SW480 (cell line): ENCODE measurements around the gene PSMB3.
A peak's percentile ranks its signal among the peaks of the same experiment; 100 is the strongest.
"Not testable (repeated sequence)": the region's sequence is repeated elsewhere in the genome, so short reads cannot be mapped to it uniquely, and the experiment has no call there.

Experiments
- DNase-seq: peaks from one replicate; pipeline ENCODE4 v3.0.0-alpha.2; 2016; ENCODE audit warnings: low spot score

The PSMB3 gene

GRCh38 chr17:38716368-38717005, 36.1 kb upstream of the PSMB3 start:
- no peak for DNase-seq

GRCh38 chr17:38717139-38717745, 35.3 kb upstream of the PSMB3 start:
- no peak for DNase-seq

GRCh38 chr17:38719289-38719942, 33.1 kb upstream of the PSMB3 start:
- no peak for DNase-seq

- no peak for DNase-seq
Observed at GRCh38 chr17:38719943-38720641, 32.4 kb upstream of the PSMB3 start.

GRCh38 chr17:38720941-38721340, 31.6 kb upstream of the PSMB3 start:
- DNase-seq, result no peak

GRCh38 chr17:38721802-38722201, 30.7 kb upstream of the PSMB3 start:
- DNase-seq, result no peak

- no peak for DNase-seq
Observed at GRCh38 chr17:38724337-38724988, 28.1 kb upstream of the PSMB3 start.

GRCh38 chr17:38725066-38725465, 27.5 kb upstream of the PSMB3 start:
- no peak for DNase-seq

GRCh38 chr17:38726145-38726544, 26.4 kb upstream of the PSMB3 start:
- not testable (repeated sequence) for DNase-seq

GRCh38 chr17:38727736-38728135, 24.8 kb upstream of the PSMB3 start:
- DNase-seq, result no peak

GRCh38 chr17:38728290-38728831, 24.2 kb upstream of the PSMB3 start:
- DNase-seq, result no peak

GRCh38 chr17:38729368-38729885, 23.1 kb upstream of the PSMB3 start:
- no peak for DNase-seq

- DNase-seq, result peak; percentile 85
Observed at GRCh38 chr17:38729886-38730525, 22.5 kb upstream of the PSMB3 start, which contains the start of gene CISD3. CISD3 (plus strand) TSS chr17:38730341; CDS start chr17:38730359, 18 bp downstream.

- peak; percentile 81 for DNase-seq
Observed at GRCh38 chr17:38730526-38731379, 21.8 kb upstream of the PSMB3 start.

GRCh38 chr17:38731526-38732294, 20.8 kb upstream of the PSMB3 start:
- no peak for DNase-seq

- DNase-seq, result no peak
Observed at GRCh38 chr17:38732376-38733281, 19.9 kb upstream of the PSMB3 start.

- no peak for DNase-seq
Observed at GRCh38 chr17:38733282-38733981, 19.1 kb upstream of the PSMB3 start.
